Measurements from ENCODE around the gene SYTL4. TPM values are rescaled to one million over a fixed set of nuclear protein-coding genes. Genes with fewer than 3 reads are reported as not detected.

Gene SYTL4
- polyA plus RNA-seq, 4 donors, result 11.4 to 23.9 (median 22.5) TPM

- no peak for DNase-seq (ENCODE audit: low read depth in 4 of 4, low spot score in 3 of 4)
These were observed 82.2 kb downstream of the SYTL4 start for GRCh38 chrX:100649550-100650356.

GRCh38 chrX:100648458-100649417 lies 83.2 kb downstream of the SYTL4 start:
- DNase-seq (ENCODE audit: low read depth in 4 of 4, low spot score in 3 of 4), result no peak

GRCh38 chrX:100647739-100648138 lies 84.2 kb downstream of the SYTL4 start:
- no peak for DNase-seq (ENCODE audit: low read depth in 4 of 4, low spot score in 3 of 4)

- no peak for DNase-seq (ENCODE audit: low read depth in 4 of 4, low spot score in 3 of 4)
These were observed 84.8 kb downstream of the SYTL4 start for GRCh38 chrX:100647095-100647494.

- no peak for DNase-seq (ENCODE audit: low read depth in 4 of 4, low spot score in 3 of 4)
These were observed 86.8 kb downstream of the SYTL4 start for GRCh38 chrX:100645106-100645505.

- DNase-seq (ENCODE audit: low read depth in 4 of 4, low spot score in 3 of 4), result no peak
These were observed 87.7 kb downstream of the SYTL4 start, which contains the start of gene SRPX2 for GRCh38 chrX:100643956-100644860. Gene SRPX2 (plus strand): TSS chrX:100644199. CDS start chrX:100646323, 2,124 bp downstream.

- no peak for DNase-seq (ENCODE audit: low read depth in 4 of 4, low spot score in 3 of 4)
These were observed 88.7 kb downstream of the SYTL4 start for GRCh38 chrX:100643212-100643611.

- DNase-seq (ENCODE audit: low read depth in 4 of 4, low spot score in 3 of 4), result no peak
These were observed 89.6 kb downstream of the SYTL4 start for GRCh38 chrX:100642290-100642689.

GRCh38 chrX:100636321-100636991 lies 95.5 kb downstream of the SYTL4 start, which contains the start of gene TSPAN6:
Gene TSPAN6 (minus strand): TSS chrX:100636806. CDS start chrX:100636694, 112 bp downstream.
- DNase-seq (ENCODE audit: low read depth in 4 of 4, low spot score in 3 of 4), result peak in 3 of 4 donors; percentile 77 to 83 (median 78)

- DNase-seq (ENCODE audit: low read depth in 4 of 4, low spot score in 3 of 4), result no peak
These were observed 96.0 kb downstream of the SYTL4 start for GRCh38 chrX:100635989-100636320.

- DNase-seq (ENCODE audit: low read depth in 4 of 4, low spot score in 3 of 4), result no peak
These were observed 96.9 kb downstream of the SYTL4 start for GRCh38 chrX:100635040-100635439.

GRCh38 chrX:100625985-100626491 lies 105.9 kb downstream of the SYTL4 start:
- no peak for DNase-seq (ENCODE audit: low read depth in 4 of 4, low spot score in 3 of 4)

Other genes starting within 250 kb of the SYTL4 start
- gene TNMD, start 147.2 kb downstream of the SYTL4 start, polyA plus RNA-seq (ENCODE audit: insufficient read length in 4 of 4), result 1 to 10 TPM; 2.3 to 6.6 (median 4.2) TPM
- gene TSPAN6, start 95.3 kb downstream of the SYTL4 start, polyA plus RNA-seq (ENCODE audit: insufficient read length in 4 of 4), result 100 to 1,000 TPM in 3 of 4 donors, 10 to 100 TPM in 1; 92.8 to 183 (median 159) TPM
- 10 to 100 TPM; 12.7 to 25.5 (median 15.1) TPM for gene SRPX2, start 87.9 kb downstream of the SYTL4 start, polyA plus RNA-seq (ENCODE audit: insufficient read length in 4 of 4)
- gene CSTF2, start 88.3 kb upstream of the SYTL4 start, polyA plus RNA-seq (ENCODE audit: insufficient read length in 4 of 4), result 10 to 100 TPM; 15.8 to 24.9 (median 21.2) TPM
- gene NOX1, start 142.2 kb upstream of the SYTL4 start, polyA plus RNA-seq (ENCODE audit: insufficient read length in 4 of 4), result 1 to 10 TPM in 3 of 4 donors, under 1 TPM in 1; 0.48 to 1.4 (median 1.1) TPM
- gene XKRX, start 196.8 kb upstream of the SYTL4 start, polyA plus RNA-seq (ENCODE audit: insufficient read length in 4 of 4), result under 1 TPM; 0.08 to 0.43 (median 0.37) TPM
- gene ARL13A, start 237.6 kb upstream of the SYTL4 start, polyA plus RNA-seq (ENCODE audit: insufficient read length in 4 of 4), result under 1 TPM in 3 of 4 donors, not detected in 1; 0.25 to 0.61 (median 0.34) TPM

Measured in left renal pelvis (tissue), 4 donors.